Measurements from ENCODE around the gene TSPAN9. TPM values are rescaled to one million over a fixed set of nuclear protein-coding genes. Genes with fewer than 3 reads are reported as not detected.

The TSPAN9 gene
- total RNA-seq, 1 experiment from 2014 or later, result 13.2 TPM

DNA sequence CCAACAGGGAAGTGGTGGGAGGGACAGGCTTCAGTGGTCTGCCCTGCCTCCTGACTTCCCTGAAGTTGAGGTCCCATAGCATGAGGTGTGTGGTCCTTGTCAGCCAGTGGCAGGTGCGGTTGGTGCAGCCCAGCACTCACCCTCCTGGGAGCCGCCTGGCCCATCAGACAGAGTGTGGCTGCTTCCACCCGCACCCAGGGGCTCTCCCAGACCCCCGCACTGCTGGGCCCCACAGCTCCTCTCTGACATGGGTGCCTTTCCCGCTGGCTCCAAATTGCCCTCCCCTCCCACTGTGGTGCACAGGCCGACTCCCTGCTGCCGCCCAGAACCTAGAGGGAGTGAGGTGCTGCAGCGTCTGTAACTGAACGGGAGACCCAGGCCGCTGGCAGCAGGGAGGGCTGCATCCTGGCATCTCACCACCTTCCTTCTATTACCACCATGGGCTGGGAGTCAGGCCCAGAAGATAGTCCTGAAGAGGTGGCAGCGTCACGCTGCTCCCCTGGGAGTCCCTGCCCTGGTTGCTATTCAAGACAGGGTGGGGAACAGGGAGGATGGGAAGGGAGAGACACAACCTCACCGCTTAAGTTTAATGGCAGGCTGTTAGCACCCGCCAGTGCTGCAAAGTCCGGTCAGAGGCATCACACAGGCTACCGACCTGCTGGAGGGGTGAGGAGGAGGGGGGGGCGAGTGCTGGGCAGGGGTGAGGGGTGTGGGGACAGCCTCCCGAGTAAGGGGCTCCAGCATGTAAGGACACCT is 233.3 kb downstream of the TSPAN9 start (continued):
- no peak for TF ChIP-seq POLR2AphosphoS5 (IDR thresholded peaks at IDR 0.05; ENCODE audit: low read depth, low read length)

DNA sequence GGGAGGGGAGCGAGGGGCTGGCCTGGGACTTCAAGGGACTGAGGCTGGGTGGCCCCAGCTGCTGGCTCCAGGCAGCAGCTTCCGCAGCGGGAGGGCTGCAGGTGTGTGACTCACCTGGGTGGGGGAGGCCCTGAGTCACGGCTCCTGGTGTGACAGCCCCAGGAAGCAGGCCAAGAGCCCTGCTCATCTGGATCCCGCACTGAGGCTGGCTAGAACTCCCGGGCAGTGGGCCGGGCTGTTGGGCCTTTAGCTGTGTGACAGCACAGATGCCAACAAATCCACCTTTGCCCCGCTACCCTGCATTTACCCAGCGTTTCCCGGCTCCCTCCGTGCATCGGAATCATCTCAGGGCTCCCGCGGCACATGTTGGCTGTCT is 233.8 kb downstream of the TSPAN9 start:
- Histone ChIP-seq H3K36me3 (ENCODE audit: control insufficient read depth in 1 of 2, insufficient read depth in 2 of 2, low read length in 2 of 2) (no peaks in the 10 kb centered on the region), H3K27ac (ENCODE audit: low read depth, low read length) (peak overlapping the region; percentile 72), H3K4me2 (ENCODE audit: low read length) (peak overlapping the region; percentile 57), H3K4me1 (ENCODE audit: control insufficient read depth in 1 of 2, insufficient read depth in 2 of 2, low read length in 2 of 2) (peaks cover 51 to 75% of the 10 kb centered on the region in 2 experiments), H3K4me3 (replicated peaks in 1 of 2; ENCODE audit: low read depth in 1 of 2, low read length in 2 of 2) (peak overlapping the region; percentile 2 to 44; a peak in 3 of 4 replicates), H3K79me2 (ENCODE audit: insufficient read depth, low read length) (no peaks in the 10 kb centered on the region), H2AFZ (ENCODE audit: low read depth, low read length, poor library complexity, severe bottlenecking) (no peak overlapping the region), H3K27me3 (ENCODE audit: insufficient read depth, low read length) (no peaks in the 10 kb centered on the region), H3K9ac (ENCODE audit: low read length) (peak overlapping the region; percentile 25), H4K20me1 (ENCODE audit: insufficient read depth) (no peaks in the 10 kb centered on the region), H3K9me3 (ENCODE audit: control insufficient read depth in 1 of 2, insufficient read depth in 1 of 2, low read depth in 1 of 2, low read length in 2 of 2) (no peaks in the 10 kb centered on the region), H3K9me2 (ENCODE audit: insufficient read depth) (no peaks in the 10 kb centered on the region)
- ChIA-PET RAD21 (ENCODE audit: low non-redundant PET in 1 of 2, low total read pairs in 2 of 2, uncharacterized antibody in 2 of 2, unreplicated experiment in 2 of 2) (interaction anchor here (0.6 to 2.3 kb wide), 4 partner anchors 10 to 434 kb away, joined by 4 to 14 read pairs (median 6); no protein-coding TSS in a partner anchor), CTCF (interaction anchor here (0.9 to 2.6 kb wide), 8 partner anchors 11 to 466 kb away, joined by 3 to 46 read pairs (median 4); no protein-coding TSS in a partner anchor), POLR2A (interaction anchor here (0.7 to 1.3 kb wide), 2 partner anchors 11 kb away, joined by 3 to 5 read pairs; no protein-coding TSS in a partner anchor)
- ATAC-seq (peak; percentile 83), DNase-seq (ENCODE audit: low read depth, low spot score) (peak; percentile 83)
- BruUV-seq (replicated peaks), result no TSS peak
- intact Hi-C loops (cut with micrococcal nuclease), result loop anchor here (2.0 kb wide), 1 partner anchor 144 kb away; no protein-coding TSS in a partner anchor
- TF ChIP-seq FOSL1 (IDR thresholded peaks at IDR 0.05; ENCODE audit: low read depth) (peak; percentile 95), ZBTB33 (IDR thresholded peaks at IDR 0.05; ENCODE audit: extremely low read depth, insufficient replicate concordance, low read length) (no peak), SIN3A (IDR thresholded peaks at IDR 0.05; ENCODE audit: low read depth) (no peak; the same call in 1 of the 2 replicates), EGR1 (IDR thresholded peaks at IDR 0.05; ENCODE audit: low read depth) (no peak), EZH2 (IDR thresholded peaks at IDR 0.05) (no peak), POLR2AphosphoS5 (IDR thresholded peaks at IDR 0.05; ENCODE audit: low read depth, low read length) (peak; percentile 62), JUND (IDR thresholded peaks at IDR 0.05) (no peak; the same call in none of the 2 replicates), EZH2phosphoT487 (IDR thresholded peaks at IDR 0.05; ENCODE audit: borderline replicate concordance) (no peak), CBX3 (IDR thresholded peaks at IDR 0.05; ENCODE audit: low read depth) (no peak), REST (IDR thresholded peaks at IDR 0.05; ENCODE audit: low read depth) (no peak), SRF (IDR thresholded peaks at IDR 0.05; ENCODE audit: low read depth) (no peak), YY1 (IDR thresholded peaks at IDR 0.05; ENCODE audit: extremely low read depth, insufficient replicate concordance, low read depth, low read length) (no peak), POLR2A (IDR thresholded peaks at IDR 0.05; ENCODE audit: borderline replicate concordance, extremely low read depth, insufficient read depth, insufficient read length) (no peak), ATF3 (IDR thresholded peaks at IDR 0.05) (no peak), ELF1 (IDR thresholded peaks at IDR 0.05; ENCODE audit: borderline replicate concordance, low read depth) (no peak), ZFX (IDR thresholded peaks at IDR 0.05) (no peak), TCF7L2 (IDR thresholded peaks at IDR 0.05; ENCODE audit: borderline replicate concordance, extremely low read depth, insufficient read depth, insufficient read length) (peak; percentile 69), CEBPB (IDR thresholded peaks at IDR 0.05; ENCODE audit: low read depth) (no peak), RAD21 (IDR thresholded peaks at IDR 0.05; ENCODE audit: low read depth) (no peak)
- TF ChIP-seq, protein P1, sequence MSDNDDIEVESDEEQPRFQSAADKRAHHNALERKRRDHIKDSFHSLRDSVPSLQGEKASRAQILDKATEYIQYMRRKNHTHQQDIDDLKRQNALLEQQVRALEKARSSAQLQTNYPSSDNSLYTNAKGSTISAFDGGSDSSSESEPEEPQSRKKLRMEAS (IDR thresholded peaks at IDR 0.05), result peak; percentile 66

All from HCT116 (cell line).